Skin epidermis (tissue), 12 donors: ENCODE results near the gene RNF41.

Experiments used
- H3K27ac ChIP-seq, 21 experiments: fragments of 200-600 bp; sonication (generic) in 11 of 21; one replicate each; pipeline ENCODE4 v1.5.0; 2020; ENCODE audit warnings: mild to moderate bottlenecking in 3 of 21, inconsistent platforms in 2 of 21, moderate library complexity in 2 of 21
- H3K4me3 ChIP-seq, 7 experiments: fragments of 200-600 bp; sonication (generic) in 2 of 7; one replicate each; pipeline ENCODE4 v1.5.0; 2020; ENCODE audit warnings: inconsistent platforms in 2 of 7, mild to moderate bottlenecking in 2 of 7, moderate library complexity in 1 of 7

The RNF41 gene

GRCh38 chr12:56189099-56189917 is 32.4 kb downstream of the RNF41 start, which contains the start of gene SMARCC2:
Gene SMARCC2 (minus strand): TSS chr12:56189483. CDS start chr12:56189461, 22 bp downstream.
- peak within 1 kb of the TSS; percentile 74 to 95 (median 85) for H3K4me3 ChIP-seq
- peak within 1 kb of the TSS; percentile 84 to 98 (median 93) for H3K27ac ChIP-seq

GRCh38 chr12:56188778-56189098 is 33.0 kb downstream of the RNF41 start:
- H3K4me3 ChIP-seq = peak overlapping the region; percentile 74 to 95 (median 85)
- peak overlapping the region; percentile 84 to 98 (median 93) for H3K27ac ChIP-seq

GRCh38 chr12:56188131-56188777 is 33.5 kb downstream of the RNF41 start:
- peak overlapping the region in 20 of 21 experiments; percentile 84 to 98 (median 93) for H3K27ac ChIP-seq
- peak overlapping the region; percentile 74 to 95 (median 85) for H3K4me3 ChIP-seq

GRCh38 chr12:56186957-56187356 is 34.8 kb downstream of the RNF41 start:
- no peak overlapping the region for H3K4me3 ChIP-seq

GRCh38 chr12:56178347-56178746 is 43.4 kb downstream of the RNF41 start:
- H3K4me3 ChIP-seq = no peak overlapping the region
- no peak overlapping the region for H3K27ac ChIP-seq

More at GRCh38 chr12:56186957-56187356, 34.8 kb downstream of the RNF41 start:
- peak overlapping the region in 1 of 21 experiments; percentile 18 for H3K27ac ChIP-seq

- Histone ChIP-seq H3K4me3 (no peak overlapping the region), H3K27ac (no peak overlapping the region)
Observed at GRCh38 chr12:56172839-56173238, 48.9 kb downstream of the RNF41 start.

- no peak overlapping the region for H3K4me3 ChIP-seq
- H3K27ac ChIP-seq = no peak overlapping the region
Observed at GRCh38 chr12:56169229-56169759, 52.4 kb downstream of the RNF41 start.

- Histone ChIP-seq H3K27ac (peak overlapping the region in 2 of 21 experiments; percentile 23 to 28), H3K4me3 (no peak overlapping the region)
Observed at GRCh38 chr12:56165369-56165768, 56.4 kb downstream of the RNF41 start.

GRCh38 chr12:56164345-56164729 is 57.4 kb downstream of the RNF41 start:
- Histone ChIP-seq H3K4me3 (no peak overlapping the region), H3K27ac (no peak overlapping the region)

- peak overlapping the region in 1 of 21 experiments; percentile 31 for H3K27ac ChIP-seq
- no peak overlapping the region for H3K4me3 ChIP-seq
Observed at GRCh38 chr12:56163533-56164344, 58.0 kb downstream of the RNF41 start.

- Histone ChIP-seq H3K4me3 (no peak overlapping the region), H3K27ac (peak overlapping the region in 1 of 21 experiments; percentile 11)
Observed at GRCh38 chr12:56162468-56163290, 59.0 kb downstream of the RNF41 start.

- Histone ChIP-seq H3K4me3 (no peak overlapping the region), H3K27ac (peak overlapping the region in 9 of 21 experiments; percentile 9 to 98 (median 94))
Observed at GRCh38 chr12:56161690-56162351, 59.9 kb downstream of the RNF41 start.

GRCh38 chr12:56160894-56161689 is 60.6 kb downstream of the RNF41 start:
- peak overlapping the region in 19 of 21 experiments; percentile 6 to 99 (median 97) for H3K27ac ChIP-seq
- peak overlapping the region in 6 of 7 experiments; percentile 64 to 79 (median 76) for H3K4me3 ChIP-seq

- Histone ChIP-seq H3K27ac (peak overlapping the region in 19 of 21 experiments; percentile 6 to 99 (median 97)), H3K4me3 (peak overlapping the region; percentile 64 to 79 (median 76))
Observed at GRCh38 chr12:56160193-56160763, 61.4 kb downstream of the RNF41 start.

- H3K4me3 ChIP-seq = peak overlapping the region; percentile 64 to 79 (median 76)
Observed at GRCh38 chr12:56159482-56160192, 62.1 kb downstream of the RNF41 start.

GRCh38 chr12:56158926-56159461 is 62.7 kb downstream of the RNF41 start:
- peak overlapping the region; percentile 82 to 99 (median 97) for H3K27ac ChIP-seq
- H3K4me3 ChIP-seq = peak overlapping the region; percentile 64 to 79 (median 76)

More at GRCh38 chr12:56159482-56160192, 62.1 kb downstream of the RNF41 start:
- peak overlapping the region in 20 of 21 experiments; percentile 94 to 99 (median 97) for H3K27ac ChIP-seq
